SW 1271 (cell line): ENCODE measurements around the gene MESP2.

ENCODE experiments used
- DNase-seq, 2 experiments: peaks; one replicate each; lab custom pipeline; 2025; lab: John Stamatoyannopoulos, UW

Gene MESP2

DNA sequence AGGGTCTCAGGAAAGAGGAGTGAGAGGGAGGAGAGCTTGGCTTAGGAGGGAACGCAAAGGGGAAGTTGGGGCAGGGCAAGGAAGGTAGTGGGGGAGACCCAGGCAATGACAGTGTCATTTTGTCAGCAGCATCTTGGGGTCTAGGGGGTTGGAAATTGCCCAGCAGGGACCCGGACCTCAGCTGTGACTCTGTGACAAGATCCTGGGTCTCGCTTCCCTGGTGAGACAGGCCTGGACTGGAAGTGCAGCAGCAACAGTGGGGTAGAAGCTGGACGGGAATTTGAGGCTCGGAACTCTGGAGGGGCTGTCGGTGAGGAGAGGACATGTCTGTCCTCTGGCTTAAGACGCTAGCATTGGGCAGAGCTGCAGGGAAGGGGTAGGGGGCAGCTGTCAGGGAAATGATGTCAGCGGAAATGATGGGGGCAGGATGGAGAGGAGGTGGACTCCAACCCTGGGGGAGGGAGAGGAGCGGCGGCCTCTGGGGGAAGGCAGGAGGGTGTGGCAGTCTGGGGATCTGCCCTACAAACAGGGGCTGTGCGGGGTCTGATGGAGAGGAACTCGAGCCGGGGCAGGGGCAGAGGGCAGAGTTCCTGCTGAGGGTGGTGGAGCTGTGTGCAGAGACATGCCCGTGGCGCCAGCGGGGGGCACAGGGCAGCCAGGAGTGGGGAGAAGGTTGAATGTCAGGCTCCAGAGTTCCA, 26.2 kb downstream of the MESP2 start:
- DNase-seq = no peak

GRCh38 chr15:89802986-89803824, 27.1 kb downstream of the MESP2 start:
- no peak for DNase-seq

DNA sequence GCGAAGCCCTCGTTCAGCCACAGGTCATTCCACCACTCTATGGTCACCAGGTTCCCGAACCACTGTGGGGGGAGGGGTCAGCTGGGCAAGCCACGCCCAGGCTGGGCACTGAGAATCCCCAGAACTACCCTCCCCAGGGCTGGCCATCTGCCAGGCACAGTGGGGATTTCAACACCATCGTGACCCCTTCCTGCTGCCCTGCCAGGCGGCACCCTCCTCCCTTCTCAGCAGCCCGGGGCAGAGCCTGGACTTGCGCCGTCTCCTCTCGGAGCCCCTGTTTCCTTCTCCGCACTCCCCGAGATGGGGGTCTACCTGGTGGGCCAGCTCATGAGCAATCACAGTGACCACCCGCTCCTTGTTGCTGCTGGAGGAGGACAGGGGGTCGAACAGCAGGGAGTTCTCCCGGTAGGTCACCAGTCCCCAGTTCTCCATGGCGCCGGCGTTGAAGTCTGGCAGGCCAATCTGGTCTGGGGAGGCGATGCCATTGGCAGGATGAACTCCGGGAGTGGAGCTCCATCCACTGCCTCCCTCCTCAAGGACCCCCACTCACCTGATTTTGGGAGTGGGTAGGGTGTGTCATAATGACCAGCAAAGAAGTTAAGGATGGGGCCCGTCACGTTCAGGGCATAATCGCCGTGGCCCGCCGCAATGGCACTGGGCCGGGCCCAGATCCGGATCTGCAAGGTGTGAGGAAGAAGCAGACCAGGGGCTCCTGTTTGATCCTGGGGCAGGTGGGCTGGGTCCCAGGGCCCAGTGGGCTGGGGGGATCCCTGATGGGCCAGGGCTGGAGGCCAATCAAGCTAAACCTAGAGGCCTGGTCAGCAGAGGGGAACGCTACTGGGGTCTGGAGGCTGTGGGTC, 28.0 kb downstream of the MESP2 start:
- DNase-seq = no peak

DNA sequence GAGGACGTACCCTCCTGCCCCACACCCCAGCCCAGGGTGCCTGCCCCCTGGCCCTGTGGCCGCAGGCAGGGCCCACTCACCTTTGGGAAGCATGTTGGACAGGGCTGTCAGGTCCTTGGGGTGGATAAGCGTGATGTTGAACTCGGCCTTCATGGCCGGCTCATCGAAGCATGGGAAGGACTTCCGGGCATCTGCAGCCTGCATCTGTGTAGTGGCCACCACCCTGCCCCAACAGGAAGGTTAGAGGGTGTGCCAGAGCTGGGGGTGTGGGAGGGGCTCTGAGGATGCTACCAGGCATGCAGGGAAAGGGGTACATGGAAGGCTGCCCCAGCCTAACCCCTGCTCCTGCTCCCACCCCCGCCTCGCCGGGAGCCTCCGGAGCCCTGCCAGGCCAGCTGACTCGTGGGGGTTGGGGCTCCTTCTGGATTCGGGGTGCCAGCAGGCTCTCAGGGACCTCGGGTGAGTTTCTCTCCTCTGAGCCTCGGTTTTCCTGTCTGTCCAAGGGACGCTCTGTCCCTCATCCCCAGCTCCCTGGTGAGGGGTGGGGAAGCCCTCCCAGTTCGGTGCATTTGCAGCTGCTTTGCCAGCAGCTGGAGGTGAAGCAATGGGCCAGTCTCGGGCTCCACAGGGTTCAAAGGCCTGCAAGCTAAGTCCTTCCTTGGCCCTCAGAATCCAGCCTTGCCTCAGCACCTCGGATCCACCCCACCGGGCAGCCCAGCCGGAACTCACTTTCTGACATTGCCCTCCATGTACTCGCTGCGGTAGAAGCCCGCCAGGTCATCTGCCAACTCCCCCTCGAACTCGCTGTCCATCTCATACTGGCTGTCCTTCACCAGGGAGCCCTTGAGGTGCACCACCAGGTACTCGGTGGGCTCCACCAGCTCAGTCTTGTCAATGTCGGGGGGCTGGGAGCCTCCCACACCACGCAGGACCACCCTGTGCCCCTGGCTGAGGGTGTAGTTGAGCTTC, 29.4 kb downstream of the MESP2 start:
- no peak for DNase-seq

- no peak for DNase-seq
Measured at GRCh38 chr15:89806210-89806558, 30.1 kb downstream of the MESP2 start.

- no peak for DNase-seq
Measured at GRCh38 chr15:89806559-89807550, 30.7 kb downstream of the MESP2 start.

- no peak for DNase-seq
Measured at GRCh38 chr15:89807689-89808088, 31.6 kb downstream of the MESP2 start.

DNA sequence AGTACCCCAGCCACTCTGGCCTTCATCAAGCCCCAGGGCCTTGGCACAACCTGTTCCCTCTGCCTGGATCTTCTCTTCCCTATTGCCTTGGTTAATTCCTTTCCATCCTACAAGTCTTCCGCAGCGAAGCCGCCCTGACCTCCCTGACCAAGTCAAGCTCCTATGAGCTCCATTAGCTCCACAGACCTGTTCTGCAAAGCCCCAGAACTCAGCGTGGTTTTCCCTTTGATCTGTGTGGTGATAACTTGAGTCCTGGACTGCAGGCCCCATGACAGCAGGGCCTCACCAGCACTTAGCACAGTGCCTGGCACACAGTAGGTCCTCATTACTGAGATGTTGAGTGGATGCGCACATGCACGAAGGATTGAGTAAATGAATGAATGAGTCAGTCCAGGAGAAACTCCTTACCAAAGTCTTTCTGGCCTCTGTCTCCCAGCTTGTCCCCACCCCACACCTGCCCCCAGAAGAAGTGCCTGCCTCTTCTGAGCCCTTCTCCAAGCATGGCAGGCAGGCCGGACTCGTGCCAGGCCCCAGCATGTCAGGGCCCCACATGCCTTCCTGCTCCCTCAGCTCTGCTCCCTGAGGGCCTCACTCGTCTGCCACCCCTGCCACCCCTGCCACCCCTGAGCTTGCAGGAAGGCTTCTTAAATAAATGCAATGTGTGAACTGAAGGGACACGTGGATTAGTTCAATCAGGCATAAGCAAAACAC, 32.2 kb downstream of the MESP2 start:
- no peak for DNase-seq

DNA sequence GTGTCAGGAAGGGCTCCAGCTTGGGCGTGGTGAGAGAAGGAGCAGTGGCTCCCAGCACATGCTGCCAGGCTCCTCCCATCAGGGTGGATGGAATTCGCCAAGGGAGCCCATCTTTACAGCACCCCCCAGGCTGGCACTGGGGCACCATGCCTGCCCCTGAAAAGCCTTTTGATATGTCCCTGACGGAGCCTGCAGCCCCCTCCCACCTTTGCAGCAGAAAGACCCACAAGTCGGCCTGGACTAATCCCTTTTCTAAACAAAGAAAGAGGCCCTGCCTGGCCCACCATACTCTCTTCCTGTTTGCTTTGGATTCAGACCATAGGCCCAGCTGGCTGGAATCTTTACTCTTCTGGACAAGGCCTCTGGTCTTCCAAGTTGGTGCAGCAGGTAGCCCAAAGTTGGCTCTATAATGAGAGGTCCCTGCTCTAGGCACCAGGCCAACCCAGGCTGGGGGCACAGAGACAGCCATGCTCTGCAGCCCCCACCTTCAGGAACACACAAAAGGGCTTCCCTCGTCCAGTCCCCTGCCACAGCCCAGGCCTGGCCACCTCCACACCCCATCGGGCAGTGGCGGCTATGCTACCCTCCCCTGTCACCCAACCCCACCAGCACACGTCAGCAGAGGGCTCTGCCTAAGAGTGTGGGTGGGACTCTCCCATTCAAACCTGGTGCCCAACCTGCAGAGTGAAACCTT, 33.1 kb downstream of the MESP2 start:
- no peak for DNase-seq

- DNase-seq = no peak
Measured at GRCh38 chr15:89809787-89810148, 33.6 kb downstream of the MESP2 start.

DNA sequence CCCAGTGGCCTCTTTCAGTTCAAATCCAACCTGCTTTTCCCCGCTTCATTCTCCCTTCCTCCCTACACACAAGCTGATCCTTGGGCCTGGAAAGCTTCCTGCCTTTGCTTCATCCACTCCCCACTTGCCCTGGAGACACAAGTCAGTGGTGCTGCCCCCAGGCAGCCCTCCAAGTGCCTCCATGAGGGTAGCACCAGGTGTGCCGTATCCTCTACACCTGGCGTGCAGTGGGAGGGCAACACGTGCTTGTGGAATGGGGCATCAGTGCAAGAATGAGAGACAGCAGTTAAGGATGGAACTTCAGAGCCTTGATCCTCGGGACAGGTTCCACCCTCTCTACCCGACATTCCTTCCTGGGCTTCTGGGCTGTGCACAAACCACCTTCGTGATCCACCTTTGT, 34.7 kb downstream of the MESP2 start:
- no peak for DNase-seq

GRCh38 chr15:89812011-89812846, 36.1 kb downstream of the MESP2 start:
- DNase-seq = peak; percentile 34 to 53

DNA sequence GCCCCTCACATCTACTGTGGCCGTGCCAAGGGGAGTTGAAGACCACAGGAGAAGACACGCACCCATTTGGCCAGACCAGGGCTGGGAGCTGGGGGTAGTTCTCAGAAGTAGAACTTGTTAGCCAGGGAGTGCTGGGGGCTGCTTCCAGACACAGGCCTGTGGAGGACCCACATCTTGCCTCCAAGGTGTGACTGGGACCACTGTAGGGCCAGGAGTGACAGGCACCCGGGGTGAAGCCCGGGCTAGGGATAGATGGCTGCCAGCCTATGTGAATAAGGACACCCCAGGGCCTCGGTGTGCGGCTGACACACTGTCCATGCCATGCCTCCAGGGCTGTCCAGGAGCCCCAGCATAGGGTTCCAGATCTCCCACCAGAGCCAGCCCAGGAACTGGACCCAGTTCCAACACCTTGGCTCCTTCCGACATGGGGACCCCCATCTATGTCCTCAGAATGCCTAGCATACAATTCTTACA, 36.8 kb downstream of the MESP2 start:
- no peak for DNase-seq

DNA sequence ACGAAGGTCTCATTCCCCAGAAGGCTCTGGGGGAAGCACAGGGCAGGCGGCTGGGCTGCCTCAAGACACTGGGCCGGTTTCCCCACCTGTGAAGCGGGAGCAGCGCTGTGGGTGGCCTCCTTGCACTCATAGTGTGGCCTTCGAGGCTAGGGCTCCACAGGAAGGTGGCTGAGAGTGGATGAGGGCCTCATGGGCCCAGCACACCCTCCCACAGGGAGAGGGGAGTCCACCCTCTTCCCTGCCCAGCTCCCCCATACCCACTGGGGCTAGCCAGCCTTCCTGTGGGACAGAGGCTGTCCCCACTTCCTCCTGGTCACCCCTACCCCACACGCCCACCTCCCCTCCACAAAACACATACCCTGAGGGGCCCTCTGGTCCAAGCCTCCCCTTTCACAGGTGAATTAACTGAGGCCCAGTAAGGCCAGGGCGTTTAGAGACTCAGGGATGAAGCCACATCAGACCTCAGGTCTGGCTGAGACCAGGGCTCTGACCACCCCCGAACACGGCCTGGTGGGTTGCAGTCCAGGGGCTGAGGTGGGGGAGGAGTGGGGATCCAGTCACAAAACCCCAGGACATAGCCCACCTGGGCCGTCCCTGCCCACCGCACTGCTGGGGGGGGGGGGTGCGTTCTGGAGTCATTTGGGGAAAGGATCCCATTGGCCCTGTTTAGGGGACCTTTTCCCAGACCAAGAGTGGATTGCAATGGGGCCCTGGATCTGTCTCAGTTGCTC, 37.4 kb downstream of the MESP2 start:
- no peak for DNase-seq

GRCh38 chr15:89814112-89814742, 38.1 kb downstream of the MESP2 start:
- no peak for DNase-seq

GRCh38 chr15:89815769-89816168, 39.6 kb downstream of the MESP2 start:
- DNase-seq = no peak
